Panc1 (cell line): Measurements from ENCODE around the gene ZCCHC14. TPM values are rescaled to one million over a fixed set of nuclear protein-coding genes. Genes with fewer than 3 reads are reported as not detected.

Experiments used
- ATAC-seq: fragments of 200-7000 bp; cut with Tn5 transposase; 2 replicates; pipeline ENCODE4 v1.9.1; 2020; ENCODE audit warnings: mild to moderate bottlenecking, moderate library complexity
- Bru-seq: library from RNA; stranded (reverse); fragments of 400-500 nt; gene quantifications from one replicate; lab custom pipeline; 2021; lab: Mats Ljungman, UMichigan
- BruChase-seq, 2 experiments: library from RNA; stranded (reverse); fragments of 400-500 nt; gene quantifications; one replicate each; lab custom pipeline; 2021; lab: Mats Ljungman, UMichigan
- BruUV-seq: library from RNA; stranded (reverse); fragments of 400-500 nt; replicated peaks from 2 replicates; lab custom pipeline; 2021; lab: Mats Ljungman, UMichigan
- CTCF ChIA-PET: fragments of 300-600 bp; sonication (Branson Sonifier 250); formaldehyde crosslinking; loops from one replicate; lab custom pipeline; 2022; ENCODE audit warnings: antibody characterized with exemption; lab: Charles Lee
- POLR2A ChIA-PET: fragments of 300-600 bp; sonication (Branson Sonifier 250); formaldehyde crosslinking; loops from one replicate; lab custom pipeline; 2022; ENCODE audit warnings: antibody characterized with exemption; lab: Charles Lee
- DNase-seq: peaks from one replicate; pipeline ENCODE4 v3.0.0-alpha.2; 2010; ENCODE audit warnings: low read depth, low spot score
- H3K27ac ChIP-seq: 2 replicates; pipeline ENCODE4 v1.5.1; 2011; ENCODE audit warnings: mild to moderate bottlenecking, low read length, inconsistent platforms
- H3K27me3 ChIP-seq: fragments of 200-500 bp; sonication (Bioruptor generic); 2 replicates; pipeline ENCODE4 v1.6.0; 2014; ENCODE audit warnings: low read length, inconsistent platforms; ENCODE audit not compliant: control insufficient read depth, insufficient read depth
- H3K36me3 ChIP-seq: fragments of 200-500 bp; sonication (Bioruptor generic); 2 replicates; pipeline ENCODE4 v1.5.1; 2014; ENCODE audit warnings: inconsistent platforms, mild to moderate bottlenecking, low read length, moderate library complexity; ENCODE audit not compliant: control insufficient read depth, insufficient read depth
- H3K4me1 ChIP-seq: 2 replicates; pipeline ENCODE4 v1.5.1; 2011; ENCODE audit warnings: inconsistent platforms, mild to moderate bottlenecking, low read length, moderate library complexity; ENCODE audit not compliant: control insufficient read depth, insufficient read depth
- H3K4me3 ChIP-seq, 2 experiments: 2 replicates each; pipeline ENCODE4 v1.5.1; 2011 to 2012; ENCODE audit warnings: low read depth in 2 of 2, low read length in 2 of 2, mild to moderate bottlenecking in 2 of 2, inconsistent platforms in 1 of 2, moderate library complexity in 1 of 2
- H3K9me3 ChIP-seq: fragments of 200-500 bp; sonication (Bioruptor generic); 2 replicates; pipeline ENCODE4 v1.5.1; 2014; ENCODE audit warnings: low read depth, mild to moderate bottlenecking, inconsistent platforms, low read length, moderate library complexity; ENCODE audit not compliant: control insufficient read depth, insufficient read depth
- CTCF ChIP-seq: fragments of 450-650 bp; IDR thresholded peaks from 2 replicates; pipeline ENCODE4 v1.5.1; 2017; ENCODE audit warnings: mild to moderate bottlenecking
- POLR2AphosphoS5 ChIP-seq: IDR thresholded peaks from 2 replicates; pipeline ENCODE4 v1.6.1; 2012; ENCODE audit warnings: mild to moderate bottlenecking, low read depth, low read length, moderate library complexity
- SIN3A ChIP-seq: IDR thresholded peaks from 2 replicates; pipeline ENCODE4 v1.6.1; 2012; ENCODE audit warnings: low read depth, mild to moderate bottlenecking, low read length, moderate library complexity, borderline replicate concordance; ENCODE audit not compliant: insufficient read depth
- TCF7L2 ChIP-seq: IDR thresholded peaks from 2 replicates; pipeline ENCODE4 v1.6.1; 2011; ENCODE audit warnings: mild to moderate bottlenecking, low read depth, low read length, inconsistent platforms
- in situ Hi-C: cut with HindIII; loops from 2 replicates; pipeline ENCODE4 v1.10.0; 2016; ENCODE audit warnings: low sequenced_read_pairs, low pct_unique_long_range_greater_than_20kb
- intact Hi-C: fragments of 100-400 bp; cut with micrococcal nuclease; formaldehyde crosslinking; loops from one replicate; pipeline ENCODE4 v1.10.0; 2022; ENCODE audit not compliant: unreplicated experiment
- long read RNA-seq: library from polyadenylated mRNA; unstranded; transcript quantifications from one replicate; pipeline ENCODE4 v2.0.0, GENCODE V29; 2021; ENCODE audit not compliant: unreplicated experiment
- polyA plus RNA-seq: library from polyadenylated mRNA; unstranded; fragments of >200 nt; gene quantifications from one replicate; pipeline ENCODE4 v1.2.1, GENCODE V29; 2012; ENCODE audit warnings: missing spikeins; ENCODE audit not compliant: insufficient read length
- total RNA-seq: library from RNA; stranded (reverse); gene quantifications from one replicate; pipeline ENCODE4 v1.2.1, GENCODE V29; 2021; ENCODE audit not compliant: unreplicated experiment
- TF ChIP-seq, protein P1 (sequence below), 2 experiments: IDR thresholded peaks; 2 replicates each; pipeline ENCODE4 v1.6.1; 2011 to 2012; ENCODE audit warnings: low read depth in 2 of 2, control low read depth in 1 of 2, low read length in 1 of 2, mild to moderate bottlenecking in 1 of 2, moderate library complexity in 1 of 2; ENCODE audit not compliant: insufficient read depth in 1 of 2

Gene ZCCHC14
- total RNA-seq: 35.0 TPM
- polyA plus RNA-seq: 20.3 TPM
- Bru-seq, nascent RNA: percentile 71 among the genes with signal in this experiment
- percentile 73 among the genes with signal in this experiment for BruChase-seq, experiment 1, labeled RNA remaining after a 2-hour chase
- BruChase-seq, experiment 2, labeled RNA remaining after a 6-hour chase: percentile 81 among the genes with signal in this experiment
- long read RNA-seq, partial matches to known transcripts: 14 of 46 reads
- long read RNA-seq, other reads (novel, unspliced or antisense): 32 of 46 reads

- peak within 1 kb of the TSS; percentile 55 to 70 for H3K4me3 ChIP-seq
- no peaks in the 10 kb centered on the region for H3K27me3 ChIP-seq
- H3K4me1 ChIP-seq: peaks cover 9% of the 10 kb centered on the region
- DNase-seq: peak; percentile 72
- intact Hi-C loops: no loop called here
- in situ Hi-C loops: no loop called here
- peak; percentile 95 for ATAC-seq
- ChIA-PET CTCF (no interaction called here), POLR2A (interaction anchor here (0.7 kb wide), 1 partner anchor 16 kb away, joined by 10 read pairs; no protein-coding TSS in a partner anchor)
- H3K9me3 ChIP-seq: no peaks in the 10 kb centered on the region
- peak within 1 kb of the TSS; percentile 84 for H3K27ac ChIP-seq
- no peaks in the 10 kb centered on the region; the same call in 1 of the 2 replicates for H3K36me3 ChIP-seq
- TF ChIP-seq SIN3A (peak; percentile 80; the same call in 1 of the 2 replicates), TCF7L2 (peak; percentile 38; the same call in 1 of the 2 replicates), POLR2AphosphoS5 (peak; percentile 30; the same call in 1 of the 2 replicates), CTCF (no peak)
- TF ChIP-seq, protein P1, sequence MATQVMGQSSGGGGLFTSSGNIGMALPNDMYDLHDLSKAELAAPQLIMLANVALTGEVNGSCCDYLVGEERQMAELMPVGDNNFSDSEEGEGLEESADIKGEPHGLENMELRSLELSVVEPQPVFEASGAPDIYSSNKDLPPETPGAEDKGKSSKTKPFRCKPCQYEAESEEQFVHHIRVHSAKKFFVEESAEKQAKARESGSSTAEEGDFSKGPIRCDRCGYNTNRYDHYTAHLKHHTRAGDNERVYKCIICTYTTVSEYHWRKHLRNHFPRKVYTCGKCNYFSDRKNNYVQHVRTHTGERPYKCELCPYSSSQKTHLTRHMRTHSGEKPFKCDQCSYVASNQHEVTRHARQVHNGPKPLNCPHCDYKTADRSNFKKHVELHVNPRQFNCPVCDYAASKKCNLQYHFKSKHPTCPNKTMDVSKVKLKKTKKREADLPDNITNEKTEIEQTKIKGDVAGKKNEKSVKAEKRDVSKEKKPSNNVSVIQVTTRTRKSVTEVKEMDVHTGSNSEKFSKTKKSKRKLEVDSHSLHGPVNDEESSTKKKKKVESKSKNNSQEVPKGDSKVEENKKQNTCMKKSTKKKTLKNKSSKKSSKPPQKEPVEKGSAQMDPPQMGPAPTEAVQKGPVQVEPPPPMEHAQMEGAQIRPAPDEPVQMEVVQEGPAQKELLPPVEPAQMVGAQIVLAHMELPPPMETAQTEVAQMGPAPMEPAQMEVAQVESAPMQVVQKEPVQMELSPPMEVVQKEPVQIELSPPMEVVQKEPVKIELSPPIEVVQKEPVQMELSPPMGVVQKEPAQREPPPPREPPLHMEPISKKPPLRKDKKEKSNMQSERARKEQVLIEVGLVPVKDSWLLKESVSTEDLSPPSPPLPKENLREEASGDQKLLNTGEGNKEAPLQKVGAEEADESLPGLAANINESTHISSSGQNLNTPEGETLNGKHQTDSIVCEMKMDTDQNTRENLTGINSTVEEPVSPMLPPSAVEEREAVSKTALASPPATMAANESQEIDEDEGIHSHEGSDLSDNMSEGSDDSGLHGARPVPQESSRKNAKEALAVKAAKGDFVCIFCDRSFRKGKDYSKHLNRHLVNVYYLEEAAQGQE (IDR thresholded peaks at IDR 0.05; ENCODE audit: insufficient read depth in 1 of 2, low read depth in 2 of 2, low read length in 1 of 2): no peak
- BruUV-seq: TSS peak; percentile 80
Measured at GRCh38 chr16:87492721-87493607, at the start of gene ZCCHC14. ZCCHC14 (minus strand) TSS chr16:87493024; CDS start chr16:87492238, 786 bp downstream.

DNA sequence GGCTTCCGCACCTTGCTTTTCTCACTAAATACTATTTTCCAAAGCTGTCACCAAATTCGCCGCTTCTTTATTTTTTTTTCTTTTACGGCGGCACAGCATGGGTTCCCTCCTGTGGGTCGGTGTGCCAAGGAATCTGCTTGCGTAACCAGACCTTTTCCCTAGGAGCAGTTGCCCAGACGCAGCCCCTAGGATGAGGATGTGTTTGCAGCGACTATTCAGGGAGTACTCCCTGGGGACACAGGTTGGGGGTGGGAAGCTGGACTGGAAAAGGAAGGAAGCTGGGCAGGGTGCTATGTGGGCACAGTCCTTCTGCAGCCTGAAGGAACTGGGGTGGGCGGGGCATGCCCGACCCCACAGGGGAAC, 49.0 kb upstream of the ZCCHC14 start:
- H3K4me1 ChIP-seq: no peaks in the 10 kb centered on the region
- no peak overlapping the region for H3K27ac ChIP-seq
- no peaks in the 10 kb centered on the region for H3K9me3 ChIP-seq
- no TSS peak for BruUV-seq
- DNase-seq (no peak), ATAC-seq (no peak)
- CTCF ChIA-PET: no interaction called here
- H3K27me3 ChIP-seq: no peaks in the 10 kb centered on the region
- no peak overlapping the region for H3K4me3 ChIP-seq
- POLR2A ChIA-PET: no interaction called here
- no peaks in the 10 kb centered on the region for H3K36me3 ChIP-seq
- intact Hi-C loops: no loop called here
- TF ChIP-seq TCF7L2 (no peak), SIN3A (no peak), POLR2AphosphoS5 (no peak), CTCF (no peak)
- TF ChIP-seq, protein P1 (IDR thresholded peaks at IDR 0.05; ENCODE audit: insufficient read depth in 1 of 2, low read depth in 2 of 2, low read length in 1 of 2): no peak
- in situ Hi-C loops: no loop called here
